COR-L47 (cell line): ENCODE data around the gene CCR5AS.
"Not testable (repeated sequence)": the region's sequence is repeated elsewhere in the genome, so short reads cannot be mapped to it uniquely, and the experiment has no call there.

Experiments used
- DNase-seq: peaks from one replicate; lab custom pipeline; 2025; lab: John Stamatoyannopoulos, UW

CCR5AS gene

GRCh38 chr3:46406788-46407611 is at the start of gene CCR5AS, which contains the start of gene CCRL2:
Gene CCR5AS, minus strand, starts transcription at chr3:46407066.
Gene CCRL2, plus strand, starts transcription at chr3:46407259. Its CDS starts 821 bp downstream, at chr3:46408080.
- no peak for DNase-seq

DNA sequence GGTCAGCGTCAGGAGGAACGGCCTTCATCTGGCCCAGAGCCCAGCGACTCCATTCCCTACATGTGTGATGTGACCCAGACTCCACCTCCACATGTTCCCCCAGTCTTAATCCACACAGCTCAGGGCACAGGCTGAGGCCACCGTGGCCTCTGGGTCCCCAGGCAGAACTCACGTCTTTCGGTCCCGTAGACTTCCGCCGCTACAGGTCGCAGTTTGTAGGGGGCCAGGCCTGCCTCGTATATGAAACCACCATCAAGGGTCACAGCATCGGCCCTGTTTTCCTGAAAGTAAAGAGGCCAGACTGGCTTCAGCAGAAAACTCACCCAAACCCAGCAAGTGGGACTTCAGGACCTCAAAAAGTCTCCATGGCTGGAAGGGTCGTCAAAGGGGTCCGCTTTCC is 49.3 kb upstream of the CCR5AS start:
- no peak for DNase-seq

DNA sequence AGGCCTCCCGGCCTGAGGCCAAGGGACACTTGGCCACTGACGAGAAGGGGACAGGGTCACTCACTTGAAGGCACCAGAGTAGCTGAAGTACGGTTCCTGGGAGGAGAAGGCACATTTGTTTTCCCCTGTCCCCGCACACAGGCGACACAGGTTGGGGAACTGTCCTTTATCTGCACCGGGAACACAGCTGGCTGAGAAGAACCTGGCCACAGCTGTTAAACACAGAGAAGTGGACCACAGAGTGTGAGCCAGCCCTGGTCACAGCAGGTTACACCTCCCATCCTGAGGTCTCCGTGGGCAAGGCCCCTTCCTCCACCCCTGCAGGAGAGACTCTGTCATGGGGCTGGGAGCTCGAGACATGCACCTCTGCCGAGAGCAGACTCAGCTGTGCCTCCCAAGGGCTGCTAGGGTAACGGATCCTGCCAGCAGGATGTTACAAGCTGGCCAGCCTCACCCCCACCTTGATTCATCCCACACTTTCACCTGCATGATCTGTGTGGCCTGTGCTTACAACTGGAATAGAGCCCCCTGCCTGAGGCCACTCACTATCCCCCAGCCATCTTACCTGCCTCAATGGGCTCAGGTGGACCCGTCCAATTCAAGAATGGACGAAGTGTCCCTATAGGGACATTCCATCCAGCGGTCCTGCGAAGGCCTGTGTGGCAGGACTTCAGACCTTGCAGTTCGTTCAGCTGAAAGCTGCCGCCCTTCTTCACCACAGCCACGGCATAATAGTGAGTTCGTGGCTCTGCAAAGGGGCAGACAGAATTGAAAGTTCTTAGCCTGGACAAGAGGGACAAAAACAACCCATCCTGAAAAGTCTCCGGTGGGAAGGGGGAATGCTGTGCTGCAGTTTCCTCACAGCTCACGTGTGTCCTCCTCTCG is 48.6 kb upstream of the CCR5AS start:
- DNase-seq, result no peak

DNA sequence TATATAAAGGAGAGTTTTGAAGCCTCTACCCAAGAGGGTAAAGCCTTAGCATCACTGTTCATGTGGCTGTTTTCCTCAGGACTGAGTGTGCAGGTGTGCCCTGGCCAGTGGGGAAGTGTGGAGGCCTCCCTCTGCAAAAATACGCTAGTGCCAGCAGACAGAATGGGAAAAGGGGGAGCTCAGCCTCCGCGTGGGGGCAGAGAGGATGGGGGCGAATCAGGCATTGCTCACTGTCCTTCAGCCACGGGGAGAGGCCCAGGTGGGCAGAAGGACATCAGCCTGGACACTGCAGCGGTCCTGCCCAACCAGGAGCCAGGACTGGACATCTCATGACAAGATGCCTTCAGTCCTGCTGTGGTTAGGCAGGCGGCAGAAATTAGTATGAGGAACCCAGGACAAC is 47.7 kb upstream of the CCR5AS start:
- no peak for DNase-seq

DNA sequence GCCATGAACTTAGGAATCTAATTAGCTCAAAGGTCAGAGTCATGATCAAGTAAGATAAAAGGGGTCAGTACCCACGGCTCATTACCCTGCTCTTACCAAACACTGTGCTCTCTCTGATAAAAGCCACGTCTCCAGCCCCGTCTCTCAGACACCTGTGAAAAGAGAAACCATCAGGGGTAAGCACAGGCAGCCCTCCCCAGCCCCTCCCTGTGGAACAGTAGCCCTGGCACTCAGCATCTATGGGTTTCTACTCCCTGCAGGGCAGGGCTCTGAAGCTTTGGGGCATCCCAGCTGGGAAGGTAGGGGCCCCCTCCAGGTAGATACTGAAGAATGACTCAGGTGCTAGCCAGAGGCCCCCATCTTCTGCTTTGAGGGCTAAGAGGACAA is 47.3 kb upstream of the CCR5AS start:
- no peak for DNase-seq

DNA sequence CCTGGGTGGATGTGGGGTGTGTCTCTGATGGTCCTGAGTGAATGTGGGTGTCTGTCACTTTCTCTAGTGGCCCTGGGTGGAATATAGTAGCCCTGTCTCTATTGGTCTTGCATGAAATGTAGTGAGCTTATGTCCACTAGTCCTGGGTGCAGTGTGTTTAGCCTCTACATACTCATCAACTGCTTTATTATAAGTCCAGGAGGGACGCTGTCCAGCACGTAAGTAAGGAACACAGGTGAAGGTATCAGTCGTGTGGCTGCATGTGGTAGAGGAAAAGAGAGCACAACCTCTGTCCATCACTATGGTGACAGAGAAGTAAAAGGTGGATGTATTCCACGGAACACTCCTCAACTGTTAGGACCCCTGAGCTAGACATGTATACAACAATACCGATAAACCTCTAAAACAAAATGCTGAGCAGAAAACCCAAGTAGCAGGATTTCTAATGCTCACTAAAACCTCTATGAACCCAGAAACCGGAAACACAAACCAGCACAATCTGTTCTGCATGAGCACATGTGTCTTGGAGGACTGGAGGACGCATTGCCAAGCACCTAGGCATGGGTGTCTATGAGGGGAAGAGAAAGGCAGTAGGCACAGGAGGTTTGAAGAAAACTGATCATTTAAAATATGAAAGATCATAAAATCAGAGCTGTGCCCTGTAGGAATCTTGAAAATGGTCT is 46.8 kb upstream of the CCR5AS start:
- no peak for DNase-seq

- DNase-seq, result no peak
Observed at GRCh38 chr3:46449755-46450552, 43.1 kb upstream of the CCR5AS start.

DNA sequence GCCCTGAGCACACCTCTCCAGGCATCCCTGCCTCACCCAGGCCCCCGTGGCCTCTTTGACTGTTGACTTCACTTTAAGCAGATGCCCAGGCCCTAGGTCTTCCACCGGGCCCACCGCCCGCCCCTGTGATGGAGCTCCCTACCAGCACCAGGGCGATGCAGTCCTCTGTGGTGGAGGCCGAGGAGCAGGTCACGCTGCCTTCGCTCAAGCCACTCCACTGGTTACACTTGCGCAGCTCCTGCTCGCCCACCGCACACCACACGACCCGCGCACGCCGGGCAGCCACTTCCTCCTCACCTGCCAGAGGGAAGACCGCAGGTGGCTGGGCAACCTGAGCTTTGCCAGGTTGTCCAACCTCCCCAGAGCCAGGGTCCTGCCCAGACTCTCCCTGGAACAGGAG is 41.9 kb upstream of the CCR5AS start:
- no peak for DNase-seq

DNA sequence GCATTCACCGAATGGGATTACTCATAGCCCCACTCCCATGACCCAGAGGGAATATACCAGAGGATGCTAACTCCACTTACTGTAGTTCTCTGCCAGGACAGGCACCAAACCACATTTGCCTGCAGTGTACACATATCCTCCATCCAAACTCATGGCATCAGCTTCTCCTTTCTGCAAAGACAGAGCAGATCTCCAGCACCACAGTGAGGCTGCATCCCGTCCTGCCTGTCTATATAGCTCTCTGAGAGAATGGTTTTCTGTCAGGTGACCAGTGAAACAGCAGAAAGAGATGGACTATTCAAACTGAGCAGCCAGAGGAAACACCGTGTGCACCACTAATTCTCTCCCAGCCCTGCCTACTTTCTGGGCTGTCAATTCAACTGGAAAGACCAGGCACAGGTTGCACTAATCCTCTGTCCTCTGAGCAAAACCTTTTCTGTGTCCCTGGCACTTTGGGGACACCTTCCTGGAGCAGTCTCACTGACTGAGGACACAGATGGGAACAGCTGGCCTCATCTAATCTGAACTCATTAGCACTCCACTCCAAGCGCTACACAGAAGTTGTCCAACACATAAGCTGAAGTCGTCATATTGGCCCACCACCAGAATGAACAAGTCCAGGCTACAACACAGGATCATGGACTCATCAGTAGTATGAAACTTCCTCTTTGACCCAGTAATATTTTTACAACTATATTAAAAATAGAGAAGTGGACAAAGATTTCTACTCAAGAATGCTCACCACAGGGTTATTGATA is 40.5 kb upstream of the CCR5AS start:
- DNase-seq, result no peak

DNA sequence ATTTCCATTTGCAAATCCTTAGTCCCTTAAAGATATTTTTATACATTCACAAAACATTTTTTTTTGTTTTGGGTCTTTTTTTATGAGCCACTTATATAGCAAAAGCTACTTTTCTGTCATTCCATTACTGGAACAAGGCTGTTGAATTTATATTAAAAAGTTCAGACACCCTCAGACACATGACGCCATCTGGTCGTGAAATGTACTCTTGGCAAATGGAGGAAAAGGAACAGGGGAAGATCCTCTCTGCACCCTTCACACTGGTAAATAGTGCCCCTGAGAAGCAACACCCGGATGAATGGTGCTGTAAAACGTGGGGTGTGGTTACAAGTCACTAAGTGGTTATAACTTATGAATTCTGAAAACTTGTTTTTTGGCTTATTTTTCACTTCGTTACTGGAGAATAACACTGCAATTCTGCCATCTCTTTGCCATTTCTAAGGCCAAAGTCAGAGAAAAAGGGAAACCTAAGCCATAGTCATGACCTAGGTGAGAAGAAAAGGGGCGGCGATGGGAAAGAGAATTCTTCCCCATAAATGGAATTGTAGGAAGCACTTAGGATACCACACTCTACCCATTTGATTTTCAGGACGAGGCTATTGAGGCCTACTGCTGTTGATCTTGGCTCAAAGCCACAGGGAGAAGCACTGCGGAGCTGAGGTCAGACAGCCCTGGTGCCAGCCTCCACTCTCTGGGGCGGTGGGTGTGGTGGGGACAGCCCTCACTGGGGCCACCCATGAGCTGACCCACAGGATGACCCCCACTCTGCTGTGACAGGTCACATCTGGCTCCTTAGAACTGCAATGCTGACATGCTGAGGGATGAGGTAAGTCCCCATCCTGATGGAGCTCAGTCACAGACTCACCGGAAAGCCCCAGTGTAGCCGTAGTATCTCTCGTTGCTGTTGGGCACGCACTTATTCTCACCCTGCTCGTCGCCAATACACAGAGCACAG is 36.0 kb upstream of the CCR5AS start:
- no peak for DNase-seq

DNA sequence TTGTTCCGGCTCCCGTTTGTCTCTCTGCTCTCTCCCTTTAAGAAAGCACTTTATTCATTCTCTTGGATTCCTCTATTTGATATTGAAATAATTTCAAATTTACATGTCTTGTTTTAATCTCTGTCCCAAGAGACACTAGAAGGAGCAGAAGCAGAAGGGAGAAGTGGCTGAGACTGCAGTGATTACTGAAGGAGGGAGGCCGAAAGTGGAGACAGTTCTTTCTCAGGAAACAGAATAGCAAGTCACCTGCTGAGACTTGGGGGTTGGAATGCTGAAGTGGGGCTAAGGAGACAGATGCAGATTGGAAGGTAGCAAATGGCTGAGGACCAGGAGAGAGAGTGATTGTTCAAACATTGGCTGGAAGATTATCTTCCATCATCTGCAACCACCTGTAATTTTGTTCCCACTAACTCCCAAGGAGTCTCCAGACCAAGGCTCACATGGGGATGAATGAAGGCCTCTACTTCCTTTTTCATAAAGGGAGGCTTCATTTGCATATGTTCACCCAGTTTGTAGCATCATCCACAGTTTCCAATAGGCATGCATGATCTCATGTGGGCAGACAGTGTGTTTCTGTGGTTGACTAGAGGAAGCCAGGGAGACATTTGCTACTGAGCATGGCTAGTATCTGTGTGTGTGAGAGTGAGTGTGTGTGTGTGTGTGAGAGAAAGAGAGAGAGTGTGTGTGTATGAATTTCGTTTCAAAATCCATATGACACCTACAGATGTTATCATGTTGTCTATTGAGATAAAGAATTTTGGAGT is 33.8 kb upstream of the CCR5AS start:
- no peak for DNase-seq

DNA sequence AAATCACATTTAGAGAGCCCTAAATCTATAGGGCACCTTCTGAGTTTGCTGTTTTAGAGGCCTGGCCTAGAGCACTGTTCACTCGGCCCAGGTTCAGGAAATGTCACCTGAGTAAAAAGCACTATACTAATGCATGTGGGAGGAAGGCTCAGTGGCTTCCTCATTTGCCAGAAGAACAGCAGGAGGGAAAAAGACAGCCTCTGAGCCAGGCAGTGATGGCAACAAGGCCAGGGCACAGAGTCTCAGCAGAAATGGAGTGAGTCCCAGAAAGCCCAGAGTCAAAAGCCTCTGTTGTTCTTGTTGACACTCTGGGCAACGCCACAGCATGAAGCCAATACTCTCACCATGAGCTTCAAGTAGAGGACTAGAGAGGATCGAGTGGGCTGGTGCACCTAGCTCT is 32.0 kb upstream of the CCR5AS start:
- no peak for DNase-seq

DNA sequence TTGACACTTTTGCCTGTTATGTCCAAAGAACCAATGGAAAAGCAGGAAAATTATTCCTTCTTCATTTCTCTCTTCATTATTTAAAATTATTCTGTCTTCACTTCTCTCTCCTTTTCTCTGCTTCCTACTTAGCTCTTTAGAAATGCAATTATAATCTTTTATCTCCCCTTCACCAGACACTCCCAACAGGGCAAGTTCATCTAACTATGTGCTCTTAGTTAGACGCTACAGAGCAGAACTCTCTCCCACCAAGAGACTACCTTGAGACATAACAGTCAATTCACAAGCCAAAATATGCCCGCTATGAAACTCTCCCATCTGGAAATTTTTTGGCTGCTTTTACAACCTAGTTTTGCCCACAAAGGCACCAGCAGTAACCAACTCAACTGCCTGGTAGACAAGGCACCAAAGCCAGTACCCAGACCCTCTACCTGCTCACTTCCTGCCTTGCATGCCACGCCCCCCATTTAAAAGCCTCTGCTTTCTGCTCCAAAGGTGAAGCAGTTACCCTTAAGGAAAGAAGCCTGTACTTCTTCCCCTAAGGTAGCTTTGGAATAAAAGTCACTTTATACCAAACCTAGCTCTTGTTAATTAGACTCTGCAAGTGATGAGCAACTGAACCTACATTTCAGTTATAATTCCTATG is 28.3 kb upstream of the CCR5AS start:
- no peak for DNase-seq

- no peak for DNase-seq
Observed at GRCh38 chr3:46433841-46434240, 27.0 kb upstream of the CCR5AS start.

DNA sequence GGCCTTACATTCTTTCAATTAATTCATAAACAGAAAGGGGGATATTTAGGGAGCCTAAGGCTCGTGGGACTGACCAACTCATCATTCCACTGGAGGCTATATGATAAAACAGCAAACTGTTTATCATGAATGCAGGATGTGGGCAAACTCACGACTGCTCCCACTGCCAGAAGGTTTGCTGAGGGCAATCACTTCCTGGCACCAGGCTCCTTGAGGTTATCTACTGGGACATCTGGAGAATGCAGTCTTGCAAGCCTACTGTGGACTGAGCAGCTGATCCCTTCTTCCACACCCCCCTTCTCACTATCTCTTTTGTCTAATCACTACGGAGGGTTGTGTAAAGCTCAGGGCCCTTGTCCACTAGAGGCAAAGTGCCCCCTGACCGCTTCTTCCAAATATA is 26.3 kb upstream of the CCR5AS start:
- DNase-seq, result not testable (repeated sequence)

- not testable (repeated sequence) for DNase-seq
Observed at GRCh38 chr3:46431905-46432304, 25.0 kb upstream of the CCR5AS start.

GRCh38 chr3:46430879-46431278 is 24.0 kb upstream of the CCR5AS start:
- DNase-seq, result not testable (repeated sequence)

- DNase-seq, result no peak
Observed at GRCh38 chr3:46429671-46430070, 22.8 kb upstream of the CCR5AS start.
